Measurements from ENCODE around the gene FBXW11.
A peak's percentile ranks its signal among the peaks of the same experiment; 100 is the strongest.
"Not testable (repeated sequence)": the region's sequence is repeated elsewhere in the genome, so short reads cannot be mapped to it uniquely, and the experiment has no call there.

Gene FBXW11

DNA sequence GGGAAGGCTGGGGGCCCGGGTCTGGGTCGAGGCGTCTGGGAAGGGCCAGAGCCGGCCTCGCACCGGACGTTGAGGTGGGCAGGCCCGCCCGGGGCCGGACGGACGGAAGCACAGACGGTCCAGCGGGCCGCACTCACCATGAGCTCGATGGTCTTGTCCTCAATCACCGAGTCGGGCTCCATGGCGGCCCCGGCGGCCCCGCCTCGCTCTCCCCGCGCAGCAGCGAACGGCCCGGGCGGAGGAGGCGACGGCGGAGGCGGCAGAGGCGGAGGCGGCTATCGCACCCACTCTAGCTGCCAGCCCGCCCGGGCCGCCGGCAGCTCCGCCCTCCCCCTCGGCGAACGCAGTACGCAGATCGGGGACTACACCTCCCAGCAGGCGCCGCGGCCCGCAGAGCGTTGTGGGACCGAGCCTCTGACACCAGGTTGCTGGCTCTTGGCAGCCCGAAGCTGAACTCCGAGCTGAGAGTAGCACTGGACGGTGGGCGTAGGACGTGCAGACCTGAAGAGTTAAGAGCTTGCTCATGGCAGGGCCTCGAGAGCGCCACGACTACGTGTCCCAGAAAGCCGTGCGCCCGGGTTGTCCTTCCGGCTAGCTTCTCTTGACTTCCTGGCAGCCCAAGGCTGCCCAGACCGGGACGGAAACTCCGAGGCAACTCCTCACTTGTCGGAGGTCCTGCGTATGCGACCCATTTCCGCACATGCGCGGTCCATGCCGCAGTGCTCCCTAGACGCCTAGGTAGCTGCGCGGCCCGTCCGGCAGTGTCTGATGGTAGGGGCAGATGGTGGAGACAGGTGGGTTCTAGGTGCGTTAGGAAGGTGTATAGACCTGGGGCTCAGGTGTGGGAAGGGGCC, at the start of gene FBXW11:
Gene FBXW11, minus strand, starts transcription at position 318 of the 854 bp plus-strand sequence. Its CDS starts 136 bp downstream, at position 182.
- peak; percentile 99 for DNase-seq

DNA sequence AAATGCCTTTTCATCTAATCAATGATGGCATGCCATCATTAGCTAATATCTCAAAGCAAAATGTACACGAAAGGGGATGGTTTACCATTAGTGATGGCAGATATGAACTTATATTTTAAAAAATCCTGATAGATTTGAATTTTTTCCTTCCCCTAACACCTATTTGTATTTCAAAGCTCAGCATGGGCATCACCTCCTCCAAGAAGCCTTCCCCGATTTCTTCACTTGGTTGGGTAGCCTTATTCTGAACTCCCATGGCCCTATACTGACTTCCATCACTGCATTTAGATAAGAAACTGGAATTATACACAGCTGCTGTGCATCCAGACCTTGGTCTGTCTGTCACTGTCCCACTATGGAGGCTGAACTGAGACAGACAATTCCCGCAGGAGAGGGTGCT, 49.6 kb upstream of the FBXW11 start:
- DNase-seq: no peak

DNA sequence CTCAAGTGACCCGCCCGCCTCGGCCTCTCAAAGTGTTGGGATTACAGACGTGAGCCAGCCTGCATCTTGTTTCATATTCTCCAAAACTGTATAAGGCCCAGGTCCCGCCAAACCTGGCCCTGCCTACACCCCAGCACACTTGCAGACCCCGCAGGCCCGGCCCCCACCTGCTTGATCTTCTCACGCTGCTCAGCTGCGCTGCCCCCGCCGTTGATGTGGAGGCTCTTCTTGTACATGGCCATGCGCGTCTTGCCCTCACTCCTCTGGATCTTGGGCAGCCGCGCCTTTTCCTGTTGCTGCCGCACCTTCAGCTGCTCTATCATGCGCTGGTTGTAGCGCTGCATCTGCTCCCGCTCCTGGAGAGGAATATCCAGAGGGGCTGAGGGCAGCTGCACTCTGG, 49.0 kb upstream of the FBXW11 start:
- no peak for DNase-seq

DNA sequence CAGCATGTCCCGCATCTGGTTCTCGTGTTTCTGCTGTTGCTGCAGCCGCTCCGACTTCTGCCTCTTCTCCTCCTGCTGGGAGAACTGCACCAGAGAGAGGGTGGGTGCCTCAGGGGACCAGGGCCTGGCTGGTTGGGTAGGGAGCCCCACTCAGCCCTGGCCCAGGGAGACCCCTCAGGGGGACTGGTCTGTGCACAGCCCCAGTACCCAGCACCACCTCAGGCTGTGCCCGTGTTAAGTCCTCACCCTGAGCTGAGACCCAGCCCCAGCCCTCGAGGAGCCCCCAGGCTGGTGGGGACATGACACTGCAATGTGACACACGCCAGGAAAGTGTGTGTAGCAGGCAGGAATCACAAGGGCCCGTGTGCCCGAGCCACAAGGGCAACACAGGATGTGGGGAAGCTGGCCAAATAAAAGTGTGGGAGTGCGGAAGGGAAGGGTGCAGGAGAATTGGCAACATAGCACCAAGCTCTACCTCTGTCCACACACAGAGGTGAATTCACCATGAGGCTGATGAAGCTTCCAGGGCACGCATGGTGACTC, 48.2 kb upstream of the FBXW11 start:
- no peak for DNase-seq

DNA sequence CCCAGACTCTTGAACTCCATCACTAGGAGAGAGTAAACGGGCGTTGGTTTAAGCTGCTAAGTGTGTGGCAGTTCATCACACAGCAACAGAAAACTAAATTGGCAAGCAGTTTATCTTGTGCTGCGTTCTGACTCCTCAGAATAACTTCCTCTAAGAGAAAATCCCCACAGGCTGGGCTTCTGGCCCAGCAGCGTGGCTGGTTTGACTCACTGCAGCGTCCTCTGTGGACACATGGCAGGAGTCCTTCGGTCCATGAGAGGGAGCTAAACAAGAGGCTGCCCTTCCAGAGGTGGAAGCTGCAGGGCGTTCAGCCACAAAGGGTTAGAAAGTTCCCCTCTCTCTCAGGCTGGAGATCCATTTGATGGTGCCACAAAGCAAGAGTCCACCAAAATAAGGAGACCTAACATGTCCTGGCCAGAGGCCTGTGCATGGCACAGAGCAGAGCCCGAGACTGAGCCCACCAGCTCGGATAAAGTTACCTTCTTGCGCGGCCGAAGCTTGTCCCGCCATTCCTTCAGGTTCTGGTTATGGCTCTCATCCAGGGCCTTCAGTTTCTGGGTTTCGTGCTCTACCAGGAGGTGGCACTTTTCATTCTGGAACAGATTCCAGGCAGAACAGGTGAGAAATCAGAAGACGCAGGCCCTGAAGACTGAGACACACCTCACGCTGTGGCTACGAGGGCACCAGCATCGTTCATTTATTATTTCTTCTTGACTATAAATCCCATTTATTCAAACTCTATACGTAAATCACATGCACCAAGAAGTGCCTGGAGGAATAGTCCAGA, 46.2 kb upstream of the FBXW11 start:
- DNase-seq: no peak

DNA sequence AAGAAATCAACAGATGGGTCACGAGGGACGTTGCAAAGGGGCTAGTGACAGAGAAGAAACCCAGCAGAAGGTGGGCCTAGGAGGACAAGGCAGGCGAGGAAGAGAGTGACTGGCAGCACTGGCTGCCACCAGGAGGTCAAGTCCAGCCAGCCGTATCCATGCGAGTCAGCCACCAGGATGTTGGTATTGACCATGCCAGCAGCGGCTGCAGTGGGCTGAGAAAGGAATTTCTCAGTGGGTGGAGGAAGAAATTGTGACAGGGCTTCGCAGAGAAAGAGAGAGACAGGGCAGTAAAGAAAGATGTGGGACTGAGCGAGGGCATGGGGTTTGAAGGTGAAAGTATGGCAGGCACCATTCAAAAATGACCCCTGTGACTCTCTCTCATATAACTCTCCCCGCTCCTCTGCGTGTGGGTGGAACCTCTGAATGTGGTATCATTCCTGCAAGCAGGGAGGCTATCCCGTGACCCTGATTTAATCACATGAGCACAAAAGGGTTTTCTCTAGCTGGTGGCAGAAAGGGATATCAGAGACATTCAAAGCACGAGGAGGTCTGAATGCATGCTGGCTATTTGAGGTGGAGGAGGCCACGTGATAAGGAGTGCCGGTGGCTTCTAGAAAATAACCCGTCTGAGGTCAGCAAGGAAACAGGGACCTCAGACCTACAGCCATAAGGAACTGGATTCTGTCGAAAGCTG, 45.4 kb upstream of the FBXW11 start:
- DNase-seq: no peak

- DNase-seq: no peak
Observed at GRCh38 chr5:172050080-172050479, 43.6 kb upstream of the FBXW11 start.

GRCh38 chr5:172049226-172049796, 42.9 kb upstream of the FBXW11 start:
- no peak for DNase-seq

GRCh38 chr5:172048539-172049101, 42.2 kb upstream of the FBXW11 start:
- DNase-seq: no peak

- no peak for DNase-seq
Observed at GRCh38 chr5:172048170-172048422, 41.7 kb upstream of the FBXW11 start.

GRCh38 chr5:172046593-172046992, 40.2 kb upstream of the FBXW11 start:
- no peak for DNase-seq

DNA sequence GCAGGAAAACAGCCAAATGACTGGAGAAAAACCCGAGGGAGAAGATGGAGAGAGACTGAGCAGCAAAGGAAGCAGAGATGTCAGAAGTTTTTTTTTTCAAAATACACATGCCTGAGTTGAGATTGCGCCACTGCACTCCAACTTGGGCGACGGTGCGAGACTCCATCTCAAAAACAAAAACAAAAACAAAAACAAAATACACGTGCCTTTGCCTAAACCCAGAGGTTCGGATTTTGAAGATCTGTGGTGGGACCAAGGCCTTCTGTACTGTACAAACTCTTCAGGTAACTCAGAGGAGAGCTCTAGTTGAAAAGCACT, 38.8 kb upstream of the FBXW11 start:
- no peak for DNase-seq

GRCh38 chr5:172044631-172045314, 38.3 kb upstream of the FBXW11 start:
- DNase-seq: no peak

- no peak for DNase-seq
Observed at GRCh38 chr5:172043865-172044264, 37.4 kb upstream of the FBXW11 start.

DNA sequence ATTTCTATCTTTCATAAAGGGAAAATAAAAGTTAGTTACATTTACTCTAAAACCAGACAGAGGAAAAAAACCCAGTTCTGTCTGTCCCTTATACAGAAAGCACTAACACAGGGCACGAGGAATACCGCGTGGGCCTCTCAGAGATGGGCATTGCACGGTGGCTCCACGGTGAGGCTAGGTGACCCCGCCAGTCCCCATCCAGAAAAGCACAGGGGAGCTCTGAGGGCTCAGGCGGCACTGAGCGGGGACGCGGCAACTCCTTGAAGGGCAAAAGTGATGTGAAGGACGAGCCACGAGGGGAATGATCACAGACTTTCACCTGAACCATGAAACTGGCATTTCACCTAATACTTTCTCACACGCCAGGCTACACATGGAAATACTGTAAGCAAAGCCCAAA, 35.7 kb upstream of the FBXW11 start:
- DNase-seq: no peak

- no peak for DNase-seq
Observed at GRCh38 chr5:172038167-172038566, 31.7 kb upstream of the FBXW11 start.

GRCh38 chr5:172035049-172035448, 28.6 kb upstream of the FBXW11 start:
- no peak for DNase-seq

GRCh38 chr5:172031894-172032461, 25.5 kb upstream of the FBXW11 start:
- no peak for DNase-seq

DNA sequence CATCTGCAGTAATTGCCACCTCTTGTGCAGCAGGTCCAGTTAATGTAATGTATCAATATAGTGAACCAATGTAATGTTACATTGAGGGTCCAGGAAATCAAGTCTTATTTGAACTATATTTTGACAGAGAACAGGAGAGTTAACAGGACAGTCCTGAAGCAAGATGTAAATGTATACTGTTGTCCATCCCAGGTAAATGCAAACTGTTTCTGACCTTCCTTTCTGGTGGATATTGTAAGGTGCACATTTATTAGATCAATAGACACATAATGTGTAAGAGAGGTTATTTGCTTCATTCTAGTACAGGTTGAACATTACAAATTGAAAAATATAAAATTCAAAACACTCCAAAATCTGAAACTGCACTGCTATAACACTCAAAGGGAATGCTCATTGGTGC, 23.4 kb upstream of the FBXW11 start:
- DNase-seq: no peak

DNA sequence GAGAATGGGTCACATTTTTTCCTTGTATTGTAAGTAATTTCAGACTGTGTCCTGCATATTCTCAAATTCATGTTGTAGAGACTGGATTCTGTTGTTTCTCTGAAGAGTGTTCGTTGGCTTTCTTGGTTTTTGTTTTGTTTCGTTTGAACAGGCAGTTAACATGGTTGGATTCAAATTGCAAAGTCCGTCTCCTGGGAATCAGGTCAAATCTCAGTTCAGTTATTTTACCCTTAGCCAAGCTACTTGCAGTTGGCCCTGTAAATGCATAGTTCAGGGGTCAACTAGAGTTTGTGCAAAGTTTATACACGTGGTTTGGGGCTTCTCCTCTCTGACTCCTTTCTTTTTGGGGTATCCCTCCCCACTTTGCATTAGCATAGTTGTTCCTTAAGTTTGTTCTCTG, 21.7 kb upstream of the FBXW11 start:
- DNase-seq: no peak

DNA sequence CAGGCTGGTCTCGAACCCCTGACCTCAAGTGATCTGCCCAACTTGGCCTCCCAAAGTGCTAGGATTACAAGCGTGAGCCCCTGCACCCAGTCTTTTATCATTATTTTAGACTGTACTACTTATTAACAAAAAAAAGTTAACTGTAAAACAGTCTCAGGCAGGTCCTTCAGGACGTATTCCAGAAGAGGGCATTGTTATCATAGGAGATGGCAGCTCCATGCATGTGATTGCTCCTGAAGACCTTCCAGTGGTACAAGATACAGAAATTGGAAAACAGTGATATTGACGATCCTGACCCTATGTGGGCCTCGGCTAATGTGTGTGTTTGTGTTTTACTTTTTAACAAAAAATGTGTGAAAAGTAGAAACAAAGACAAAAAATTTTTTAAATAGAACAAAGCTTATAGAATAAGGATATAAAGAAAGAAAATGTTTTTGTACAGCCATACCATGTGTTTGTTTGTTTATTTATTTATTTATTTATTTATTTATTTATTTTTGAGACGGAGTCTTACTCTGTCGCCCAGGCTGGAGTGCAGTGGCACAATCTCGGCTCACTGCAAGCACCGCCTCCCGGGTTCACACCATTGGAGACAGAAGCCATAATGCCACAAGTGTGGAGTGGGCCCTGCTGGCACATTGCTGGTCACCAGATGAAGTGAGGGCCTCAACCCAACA, 13.8 kb upstream of the FBXW11 start:
- DNase-seq: not testable (repeated sequence)

Data from islet precursor cell (in vitro differentiated cells).